CD14-positive monocyte (primary cell): ENCODE measurements around the gene CHML. TPM values are rescaled to one million over a fixed set of nuclear protein-coding genes. Genes with fewer than 3 reads are reported as not detected.

Source experiments
- DNase-seq, 3 donors: peaks; one replicate each; pipeline ENCODE4 v3.0.0-alpha.2; 2011 to 2022
- H2AFZ ChIP-seq: 2 replicates; pipeline ENCODE4 v1.6.0; 2012; ENCODE audit warnings: mild to moderate bottlenecking, low read depth, low read length, inconsistent platforms; ENCODE audit not compliant: insufficient read depth, poor library complexity, severe bottlenecking
- H3K27ac ChIP-seq, 2 donors: 1 replicate in 1 of 2; 2 replicates in 1 of 2; pipeline ENCODE4 v1.5.1; 2012 to 2013; ENCODE audit warnings: low read length in 2 of 2, control low read depth in 1 of 2, inconsistent platforms in 1 of 2, low read depth in 1 of 2, mild to moderate bottlenecking in 1 of 2
- H3K27me3 ChIP-seq, 2 donors: one replicate each; pipeline versions ENCODE4 v1.6.0 to v1.6.1; 2011 to 2013; ENCODE audit warnings: low read length in 2 of 2; ENCODE audit not compliant: control insufficient read depth in 2 of 2, insufficient read depth in 2 of 2
- H3K36me3 ChIP-seq, 2 donors: replicated peaks in 1 of 2; 1 replicate in 1 of 2; 2 replicates in 1 of 2; pipeline versions ENCODE4 v1.5.1 to v1.6.1; 2012 to 2013; ENCODE audit warnings: low read length in 2 of 2, control low read depth in 1 of 2, inconsistent platforms in 1 of 2, mild to moderate bottlenecking in 1 of 2; ENCODE audit not compliant: insufficient read depth in 2 of 2, control insufficient read depth in 1 of 2
- H3K4me1 ChIP-seq, 2 donors: 1 replicate in 1 of 2; 2 replicates in 1 of 2; pipeline versions ENCODE4 v1.5.1 to v1.6.1; 2012 to 2013; ENCODE audit warnings: low read length in 2 of 2, control low read depth in 1 of 2, inconsistent platforms in 1 of 2, mild to moderate bottlenecking in 1 of 2, moderate library complexity in 1 of 2; ENCODE audit not compliant: insufficient read depth in 2 of 2, control insufficient read depth in 1 of 2
- H3K4me2 ChIP-seq: replicated peaks from 2 replicates; pipeline ENCODE3; 2012; ENCODE audit warnings: low read length, moderate library complexity, mild to moderate bottlenecking; ENCODE audit not compliant: poor library complexity, severe bottlenecking; ENCODE audit errors: extremely low read depth
- H3K4me3 ChIP-seq, 3 experiments: fragments of 200-600 bp in 1 of 3; sonication (generic) in 1 of 3; replicated peaks in 1 of 3; 1 replicate in 2 of 3; 2 replicates in 1 of 3; pipeline ENCODE4 v1.5.1; 2011 to 2013; ENCODE audit warnings: low read length in 3 of 3, mild to moderate bottlenecking in 3 of 3, control low read depth in 2 of 3, low read depth in 2 of 3, inconsistent platforms in 1 of 3, moderate library complexity in 1 of 3
- H3K79me2 ChIP-seq: 2 replicates; pipeline ENCODE4 v1.6.0; 2012; ENCODE audit warnings: mild to moderate bottlenecking, control low read depth, inconsistent platforms, low read length, moderate library complexity; ENCODE audit not compliant: insufficient read depth
- H3K9ac ChIP-seq: 2 replicates; pipeline ENCODE4 v1.6.0; 2017; ENCODE audit warnings: low read length, mild to moderate bottlenecking; ENCODE audit not compliant: insufficient read depth, poor library complexity, severe bottlenecking
- H3K9me3 ChIP-seq, 2 donors: replicated peaks in 1 of 2; 1 replicate in 1 of 2; 2 replicates in 1 of 2; pipeline versions ENCODE4 v1.5.1 to v1.6.1; 2012 to 2013; ENCODE audit warnings: low read length in 2 of 2, control low read depth in 1 of 2; ENCODE audit not compliant: control insufficient read depth in 1 of 2, insufficient read depth in 1 of 2
- H4K20me1 ChIP-seq: 2 replicates; pipeline ENCODE4 v1.6.0; 2012; ENCODE audit warnings: mild to moderate bottlenecking, low read length, control low read depth, moderate library complexity; ENCODE audit not compliant: insufficient read depth
- H3K27ac Mint-ChIP-seq, 7 donors: one replicate each; pipeline ENCODE4 v1.8.0; 2020; ENCODE audit warnings: mild to moderate bottlenecking in 7 of 7, mixed read lengths in 7 of 7, moderate library complexity in 6 of 7, inconsistent platforms in 2 of 7
- H3K27me3 Mint-ChIP-seq, 3 donors: one replicate each; pipeline ENCODE4 v1.8.0; 2021 to 2022; ENCODE audit warnings: low read depth in 3 of 3, mild to moderate bottlenecking in 3 of 3, mixed read lengths in 3 of 3, moderate library complexity in 3 of 3, inconsistent platforms in 1 of 3
- H3K36me3 Mint-ChIP-seq, 2 donors: one replicate each; pipeline ENCODE4 v1.8.0; 2020; ENCODE audit warnings: mixed read lengths in 2 of 2, inconsistent platforms in 1 of 2, mild to moderate bottlenecking in 1 of 2
- H3K4me1 Mint-ChIP-seq: one replicate; pipeline ENCODE4 v1.8.0; 2020; ENCODE audit warnings: mild to moderate bottlenecking, mixed read lengths
- H3K4me3 Mint-ChIP-seq, 2 donors: one replicate each; pipeline ENCODE4 v1.8.0; 2020; ENCODE audit warnings: mild to moderate bottlenecking in 2 of 2, mixed read lengths in 2 of 2, moderate library complexity in 1 of 2
- H3K9me3 Mint-ChIP-seq, 7 donors: one replicate each; pipeline ENCODE4 v1.8.0; 2020 to 2022; ENCODE audit warnings: mixed read lengths in 7 of 7, mild to moderate bottlenecking in 6 of 7, moderate library complexity in 6 of 7, inconsistent platforms in 2 of 7
- WGBS: methylation state at CpG from one replicate; pipeline ENCODE4 v1.1.5; 2013; ENCODE audit warnings: missing lambda C conversion rate; ENCODE audit not compliant: insufficient coverage; 5-methylcytosine and 5-hydroxymethylcytosine counted together
- intact Hi-C, 2 donors: fragments of 100-400 bp; cut with micrococcal nuclease; formaldehyde crosslinking; loops; one replicate each; pipeline versions ENCODE4 v1.15.0 to v1.15.1; 2023
- polyA plus RNA-seq, 3 donors: library from polyadenylated mRNA; depleted of rRNA in 1 of 3; unstranded in 2 of 3; stranded (reverse) in 1 of 3; fragments of 300-500 nt in 2 of 3; fragments of >200 nt in 1 of 3; fragmentation: Illumina TruSeq in 2 of 3; gene quantifications; 1 replicate in 2 of 3; 2 replicates in 1 of 3; pipeline ENCODE4 v1.2.3, GENCODE V29; 2012 to 2021
- TF ChIP-seq, protein P1 (sequence below): fragments of 200-600 bp; IDR thresholded peaks from one replicate; pipeline ENCODE4 v1.8.0; 2022; ENCODE audit warnings: antibody characterized with exemption, mild to moderate bottlenecking

Gene CHML
- polyA plus RNA-seq, 3 donors: 3.4 to 6.6 (median 3.4) TPM

DNA sequence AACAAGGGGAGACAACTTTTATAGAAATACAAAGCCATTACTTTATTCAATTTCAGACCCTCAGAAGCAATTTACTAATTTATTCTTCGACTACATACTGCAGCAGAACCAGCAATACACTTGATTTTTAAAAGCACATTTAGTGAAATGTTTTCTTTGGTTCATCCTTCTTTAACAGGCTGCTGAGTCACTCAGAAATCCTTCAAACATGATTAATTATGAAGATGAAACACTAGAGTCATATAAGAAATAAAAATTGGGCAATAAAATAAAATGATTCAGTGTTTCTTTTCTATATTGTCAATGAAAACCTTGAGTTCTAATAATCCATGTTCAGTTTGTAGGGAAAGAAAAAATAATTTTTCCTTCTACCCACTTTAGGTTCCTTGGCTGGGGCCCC lies 47.0 kb downstream of the CHML start:
- no peak overlapping the region for H3K4me2 ChIP-seq
- Mint-ChIP-seq H3K27ac (peak overlapping the region in 5 of 7 donors; percentile 67 to 94 (median 79)), H3K4me3 (no peak overlapping the region), H3K36me3 (peaks cover 50 to 55% of the 10 kb centered on the region in 2 donors), H3K4me1 (peaks cover 41% of the 10 kb centered on the region), H3K27me3 (no peaks in the 10 kb centered on the region), H3K9me3 (no peaks in the 10 kb centered on the region)
- DNase-seq: no peak
- H4K20me1 ChIP-seq: no peaks in the 10 kb centered on the region
- H3K9me3 ChIP-seq: no peaks in the 10 kb centered on the region
- H3K27me3 ChIP-seq: no peaks in the 10 kb centered on the region
- WGBS: no CpG with 5 or more reads among the region's 1 CpG
- H3K4me3 ChIP-seq: no peak overlapping the region
- intact Hi-C loops: loop anchor here in 1 of 2 donors (5.0 kb wide), 2 partner anchors 41 to 61 kb away; partner anchors contain the start of gene KMO
- no peaks in the 10 kb centered on the region for H3K79me2 ChIP-seq
- H3K27ac ChIP-seq: peak overlapping the region in 1 of 2 donors; percentile 66
- no peak overlapping the region for H3K9ac ChIP-seq
- TF ChIP-seq, protein P1, sequence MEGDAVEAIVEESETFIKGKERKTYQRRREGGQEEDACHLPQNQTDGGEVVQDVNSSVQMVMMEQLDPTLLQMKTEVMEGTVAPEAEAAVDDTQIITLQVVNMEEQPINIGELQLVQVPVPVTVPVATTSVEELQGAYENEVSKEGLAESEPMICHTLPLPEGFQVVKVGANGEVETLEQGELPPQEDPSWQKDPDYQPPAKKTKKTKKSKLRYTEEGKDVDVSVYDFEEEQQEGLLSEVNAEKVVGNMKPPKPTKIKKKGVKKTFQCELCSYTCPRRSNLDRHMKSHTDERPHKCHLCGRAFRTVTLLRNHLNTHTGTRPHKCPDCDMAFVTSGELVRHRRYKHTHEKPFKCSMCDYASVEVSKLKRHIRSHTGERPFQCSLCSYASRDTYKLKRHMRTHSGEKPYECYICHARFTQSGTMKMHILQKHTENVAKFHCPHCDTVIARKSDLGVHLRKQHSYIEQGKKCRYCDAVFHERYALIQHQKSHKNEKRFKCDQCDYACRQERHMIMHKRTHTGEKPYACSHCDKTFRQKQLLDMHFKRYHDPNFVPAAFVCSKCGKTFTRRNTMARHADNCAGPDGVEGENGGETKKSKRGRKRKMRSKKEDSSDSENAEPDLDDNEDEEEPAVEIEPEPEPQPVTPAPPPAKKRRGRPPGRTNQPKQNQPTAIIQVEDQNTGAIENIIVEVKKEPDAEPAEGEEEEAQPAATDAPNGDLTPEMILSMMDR: no peak
- H2AFZ ChIP-seq: no peak overlapping the region
- peaks cover 34 to 36% of the 10 kb centered on the region in 2 donors for H3K4me1 ChIP-seq
- peaks cover 34 to 52% of the 10 kb centered on the region in 2 donors for H3K36me3 ChIP-seq

GRCh38 chr1:241592273-241592958 lies 47.8 kb downstream of the CHML start:
- Histone ChIP-seq H4K20me1 (no peaks in the 10 kb centered on the region), H3K9me3 (no peaks in the 10 kb centered on the region), H3K36me3 (peaks cover 36 to 51% of the 10 kb centered on the region in 2 donors), H3K79me2 (no peaks in the 10 kb centered on the region), H2AFZ (no peak overlapping the region), H3K27ac (peak overlapping the region; percentile 30 to 68), H3K27me3 (no peaks in the 10 kb centered on the region), H3K4me1 (peaks cover 34 to 36% of the 10 kb centered on the region in 2 donors), H3K4me3 (no peak overlapping the region), H3K4me2 (no peak overlapping the region), H3K9ac (no peak overlapping the region)
- H3K4me1 Mint-ChIP-seq: peaks cover 41% of the 10 kb centered on the region
- H3K27me3 Mint-ChIP-seq: no peaks in the 10 kb centered on the region
- TF ChIP-seq, protein P1: no peak
- peak; percentile 64 to 87 (median 71) for DNase-seq
- H3K27ac Mint-ChIP-seq: peak overlapping the region; percentile 67 to 94 (median 85)
- peaks cover 50 to 54% of the 10 kb centered on the region in 2 donors for H3K36me3 Mint-ChIP-seq
- no peak overlapping the region for H3K4me3 Mint-ChIP-seq
- WGBS: 40% methylated on average over 1 of the region's 3 CpGs
- no peaks in the 10 kb centered on the region for H3K9me3 Mint-ChIP-seq
- intact Hi-C loops: loop anchor here in 1 of 2 donors (5.0 kb wide), 2 partner anchors 40 to 60 kb away; partner anchors contain the start of gene KMO
